Panc1 (cell line): Measurements from ENCODE around the gene ID1. TPM values are rescaled to one million over a fixed set of nuclear protein-coding genes. Genes with fewer than 3 reads are reported as not detected.

Experiments
- ATAC-seq: fragments of 200-7000 bp; cut with Tn5 transposase; 2 replicates; pipeline ENCODE4 v1.9.1; 2020; ENCODE audit warnings: mild to moderate bottlenecking, moderate library complexity
- BruUV-seq: library from RNA; stranded (reverse); fragments of 400-500 nt; replicated peaks from 2 replicates; lab custom pipeline; 2021; lab: Mats Ljungman, UMichigan
- CTCF ChIA-PET: fragments of 300-600 bp; sonication (Branson Sonifier 250); formaldehyde crosslinking; loops from one replicate; lab custom pipeline; 2022; ENCODE audit warnings: antibody characterized with exemption; lab: Charles Lee
- POLR2A ChIA-PET: fragments of 300-600 bp; sonication (Branson Sonifier 250); formaldehyde crosslinking; loops from one replicate; lab custom pipeline; 2022; ENCODE audit warnings: antibody characterized with exemption; lab: Charles Lee
- DNase-seq: peaks from one replicate; pipeline ENCODE4 v3.0.0-alpha.2; 2010; ENCODE audit warnings: low read depth, low spot score
- H3K27ac ChIP-seq: 2 replicates; pipeline ENCODE4 v1.5.1; 2011; ENCODE audit warnings: mild to moderate bottlenecking, low read length, inconsistent platforms
- H3K27me3 ChIP-seq: fragments of 200-500 bp; sonication (Bioruptor generic); 2 replicates; pipeline ENCODE4 v1.6.0; 2014; ENCODE audit warnings: low read length, inconsistent platforms; ENCODE audit not compliant: control insufficient read depth, insufficient read depth
- H3K36me3 ChIP-seq: fragments of 200-500 bp; sonication (Bioruptor generic); 2 replicates; pipeline ENCODE4 v1.5.1; 2014; ENCODE audit warnings: inconsistent platforms, mild to moderate bottlenecking, low read length, moderate library complexity; ENCODE audit not compliant: control insufficient read depth, insufficient read depth
- H3K4me1 ChIP-seq: 2 replicates; pipeline ENCODE4 v1.5.1; 2011; ENCODE audit warnings: inconsistent platforms, mild to moderate bottlenecking, low read length, moderate library complexity; ENCODE audit not compliant: control insufficient read depth, insufficient read depth
- H3K4me3 ChIP-seq, 2 experiments: 2 replicates each; pipeline ENCODE4 v1.5.1; 2011 to 2012; ENCODE audit warnings: low read depth in 2 of 2, low read length in 2 of 2, mild to moderate bottlenecking in 2 of 2, inconsistent platforms in 1 of 2, moderate library complexity in 1 of 2
- H3K9me3 ChIP-seq: fragments of 200-500 bp; sonication (Bioruptor generic); 2 replicates; pipeline ENCODE4 v1.5.1; 2014; ENCODE audit warnings: low read depth, mild to moderate bottlenecking, inconsistent platforms, low read length, moderate library complexity; ENCODE audit not compliant: control insufficient read depth, insufficient read depth
- CTCF ChIP-seq: fragments of 450-650 bp; IDR thresholded peaks from 2 replicates; pipeline ENCODE4 v1.5.1; 2017; ENCODE audit warnings: mild to moderate bottlenecking
- POLR2AphosphoS5 ChIP-seq: IDR thresholded peaks from 2 replicates; pipeline ENCODE4 v1.6.1; 2012; ENCODE audit warnings: mild to moderate bottlenecking, low read depth, low read length, moderate library complexity
- REST ChIP-seq, 2 experiments: IDR thresholded peaks; 2 replicates each; pipeline ENCODE4 v1.6.1; 2011 to 2012; ENCODE audit warnings: low read depth in 2 of 2, control low read depth in 1 of 2, low read length in 1 of 2, mild to moderate bottlenecking in 1 of 2, moderate library complexity in 1 of 2; ENCODE audit not compliant: insufficient read depth in 1 of 2
- SIN3A ChIP-seq: IDR thresholded peaks from 2 replicates; pipeline ENCODE4 v1.6.1; 2012; ENCODE audit warnings: low read depth, mild to moderate bottlenecking, low read length, moderate library complexity, borderline replicate concordance; ENCODE audit not compliant: insufficient read depth
- TCF7L2 ChIP-seq: IDR thresholded peaks from 2 replicates; pipeline ENCODE4 v1.6.1; 2011; ENCODE audit warnings: mild to moderate bottlenecking, low read depth, low read length, inconsistent platforms
- in situ Hi-C: cut with HindIII; loops from 2 replicates; pipeline ENCODE4 v1.10.0; 2016; ENCODE audit warnings: low sequenced_read_pairs, low pct_unique_long_range_greater_than_20kb
- intact Hi-C: fragments of 100-400 bp; cut with micrococcal nuclease; formaldehyde crosslinking; loops from one replicate; pipeline ENCODE4 v1.10.0; 2022; ENCODE audit not compliant: unreplicated experiment
- total RNA-seq: library from RNA; stranded (reverse); gene quantifications from one replicate; pipeline ENCODE4 v1.2.1, GENCODE V29; 2021; ENCODE audit not compliant: unreplicated experiment

Gene ID1
- total RNA-seq, 1 experiment from 2014 or later = 152 TPM

DNA sequence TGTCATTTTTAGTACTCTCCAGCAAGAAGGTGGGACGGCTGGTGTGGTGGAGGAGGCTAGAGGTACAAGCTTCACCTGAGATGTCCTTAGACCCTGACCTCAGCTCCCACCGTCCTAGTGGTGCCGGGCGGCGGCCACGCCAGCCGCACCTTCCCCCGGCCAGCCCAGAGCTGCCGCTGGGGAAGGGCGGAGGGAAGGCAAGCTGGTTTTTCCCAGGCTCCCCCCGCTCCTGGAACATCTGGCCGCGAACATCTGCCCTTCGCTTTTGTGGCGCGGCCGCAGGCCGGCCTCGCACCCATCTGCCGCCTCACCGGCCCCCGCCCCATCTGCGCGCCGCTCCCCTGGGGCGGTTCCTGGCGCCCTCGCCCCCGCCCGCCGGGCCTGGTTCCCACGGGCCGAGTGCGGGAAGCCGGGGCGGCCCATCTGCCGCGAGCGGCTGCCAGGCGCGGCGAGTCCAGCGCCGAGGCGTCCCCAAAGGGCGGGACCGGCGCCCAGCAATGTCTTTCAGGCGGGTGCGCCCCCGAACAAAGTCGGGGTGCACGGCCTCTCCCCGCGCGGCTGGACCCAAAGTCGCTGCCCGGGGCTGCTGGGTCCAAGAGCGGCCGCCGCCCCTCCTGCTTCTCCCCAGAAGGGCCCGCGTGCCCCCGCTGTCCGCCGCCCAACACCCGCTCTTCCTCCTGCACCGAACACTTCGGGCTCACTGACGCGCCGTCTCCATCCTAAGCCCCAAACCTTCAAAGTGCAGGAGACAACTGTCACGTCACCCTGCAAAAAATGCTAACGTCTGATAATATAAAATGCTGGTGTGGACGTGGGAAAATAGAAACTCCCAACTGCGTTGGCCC is 17.3 kb upstream of the ID1 start:
- Histone ChIP-seq H3K36me3 (no peaks in the 10 kb centered on the region), H3K4me1 (peaks cover 36% of the 10 kb centered on the region), H3K27ac (peak overlapping the region; percentile 82), H3K27me3 (no peaks in the 10 kb centered on the region), H3K9me3 (no peaks in the 10 kb centered on the region), H3K4me3 (peak overlapping the region; percentile 38 to 54)
- no TSS peak for BruUV-seq
- DNase-seq = no peak
- ATAC-seq = peak; percentile 83
- ChIA-PET POLR2A (interaction anchor here (0.5 to 1.5 kb wide), 6 partner anchors 15 to 46 kb away, joined by 3 to 11 read pairs (median 4); partner anchors contain the start of gene ID1), CTCF (interaction anchor here (0.6 to 1.7 kb wide), 7 partner anchors 16 to 33 kb away, joined by 4 to 12 read pairs (median 7); no protein-coding TSS in a partner anchor)
- intact Hi-C loops = no loop called here
- TF ChIP-seq CTCF (no peak), REST (IDR thresholded peaks at IDR 0.05; ENCODE audit: insufficient read depth in 1 of 2, low read depth in 2 of 2, low read length in 1 of 2) (no peak), SIN3A (peak; percentile 66; the same call in 1 of the 2 replicates), POLR2AphosphoS5 (peak; percentile 32; the same call in 1 of the 2 replicates), TCF7L2 (peak; percentile 67; the same call in 1 of the 2 replicates)
- in situ Hi-C loops = no loop called here

DNA sequence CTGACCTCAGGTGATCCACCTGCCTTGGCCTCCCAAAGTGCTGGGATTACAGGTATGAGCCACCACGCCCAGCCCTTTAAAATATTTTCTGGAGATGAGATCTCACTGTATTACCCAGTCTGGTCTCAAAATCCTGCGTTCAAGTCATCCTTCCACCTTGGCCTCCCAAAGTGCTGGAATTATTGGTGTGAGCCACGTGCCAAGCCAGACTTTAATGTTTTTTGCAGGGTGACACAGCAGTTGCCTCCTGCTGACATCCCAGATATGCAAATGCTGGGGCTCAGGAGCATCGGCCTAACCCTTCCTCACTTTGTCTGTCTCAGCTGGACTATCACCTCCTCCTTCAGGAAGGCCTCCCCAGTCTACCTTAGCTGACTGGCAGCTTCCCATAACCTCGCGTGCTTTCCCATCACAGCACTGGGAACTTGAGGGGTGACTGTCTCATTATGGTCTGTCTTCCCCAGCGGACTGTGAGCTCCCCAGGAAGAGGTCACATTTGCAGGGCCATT is 14.3 kb upstream of the ID1 start:
- ChIA-PET POLR2A (interaction anchor here (0.5 to 1.9 kb wide), 4 partner anchors 9 to 127 kb away, joined by 3 to 19 read pairs (median 6); partner anchors contain the start of gene ID1), CTCF (interaction anchor here (0.8 to 3.8 kb wide), 3 partner anchors 21 to 30 kb away, joined by 4 to 28 read pairs (median 5); no protein-coding TSS in a partner anchor)
- Histone ChIP-seq H3K27ac (peak overlapping the region; percentile 97), H3K9me3 (no peaks in the 10 kb centered on the region), H3K27me3 (no peaks in the 10 kb centered on the region), H3K36me3 (no peaks in the 10 kb centered on the region), H3K4me1 (peaks cover 53% of the 10 kb centered on the region), H3K4me3 (no peak overlapping the region)
- no peak for DNase-seq
- ATAC-seq = no peak
- no TSS peak for BruUV-seq
- TF ChIP-seq CTCF = no peak
- intact Hi-C loops = no loop called here
- in situ Hi-C loops = no loop called here
